Measurements from ENCODE around the gene CDK18.

CDK18 gene

DNA sequence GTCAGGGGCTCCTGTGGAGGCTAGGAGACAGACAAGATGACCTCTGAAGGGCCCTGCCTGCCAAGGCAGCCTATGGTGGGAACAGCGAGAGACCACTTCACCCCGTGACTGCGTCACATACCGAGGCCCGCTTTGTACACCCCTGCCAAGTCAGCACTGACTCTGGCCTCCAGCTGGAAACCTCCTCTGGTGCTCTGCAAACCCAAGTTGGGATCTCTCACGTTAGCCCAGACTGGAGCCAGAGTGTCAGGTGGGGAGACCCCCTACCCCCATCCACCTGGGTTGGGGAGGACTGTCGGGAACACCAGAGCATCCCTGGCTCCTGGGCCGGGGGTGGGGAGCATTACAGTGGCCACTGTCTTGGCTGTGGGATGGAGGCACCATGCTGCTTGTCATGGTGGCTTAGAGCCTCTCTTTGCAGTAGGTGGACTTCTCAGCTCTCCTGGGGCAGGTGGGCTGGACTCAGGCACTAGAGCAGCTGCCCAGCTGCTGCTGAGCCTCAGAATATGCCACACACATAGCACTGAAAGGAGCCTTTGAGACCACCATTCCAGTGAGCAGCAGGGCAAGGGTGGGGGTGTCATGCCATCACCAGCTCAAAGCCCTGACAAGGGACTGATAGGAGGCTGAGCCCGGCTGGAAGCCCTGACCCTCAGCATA lies 77.0 kb downstream of the CDK18 start:
- H3K9ac ChIP-seq (ENCODE audit: low read length): no peak overlapping the region
- H3K9me3 ChIP-seq (ENCODE audit: insufficient read depth, low read length): no peaks in the 10 kb centered on the region
- no peak overlapping the region for H3K4me2 ChIP-seq (ENCODE audit: low read length)
- H3K27me3 ChIP-seq (ENCODE audit: low read depth, low read length): peaks cover 45% of the 10 kb centered on the region
- no peaks in the 10 kb centered on the region for H4K20me1 ChIP-seq (ENCODE audit: insufficient read depth, low read length)
- H3K4me3 ChIP-seq (ENCODE audit: low read length): no peak overlapping the region
- H3K27ac ChIP-seq (ENCODE audit: low read length): no peak overlapping the region
- no peak overlapping the region for H2AFZ ChIP-seq (ENCODE audit: low read depth, low read length)
- TF ChIP-seq CTCF (IDR thresholded peaks at IDR 0.05; ENCODE audit: low read depth, low read length) (no peak), EZH2phosphoT487 (IDR thresholded peaks at IDR 0.05; ENCODE audit: low read depth) (no peak)
- no peaks in the 10 kb centered on the region for H3K4me1 ChIP-seq (ENCODE audit: low read length)
- H3K79me2 ChIP-seq (ENCODE audit: low read length): no peaks in the 10 kb centered on the region
- no peaks in the 10 kb centered on the region for H3K36me3 ChIP-seq (replicated peaks; ENCODE audit: low read depth, low read length)

- H3K4me2 ChIP-seq (ENCODE audit: low read length): no peak overlapping the region
- TF ChIP-seq EZH2phosphoT487 (IDR thresholded peaks at IDR 0.05; ENCODE audit: low read depth) (no peak), CTCF (IDR thresholded peaks at IDR 0.05; ENCODE audit: low read depth, low read length) (no peak)
Measured at GRCh38 chr1:205582046-205582445, 77.6 kb downstream of the CDK18 start.

More at GRCh38 chr1:205582046-205582445, 77.6 kb downstream of the CDK18 start:
- H3K27me3 ChIP-seq (ENCODE audit: low read depth, low read length): peaks cover 44% of the 10 kb centered on the region
- H3K4me1 ChIP-seq (ENCODE audit: low read length): no peaks in the 10 kb centered on the region
- H3K4me3 ChIP-seq (ENCODE audit: low read length): no peak overlapping the region
- no peaks in the 10 kb centered on the region for H3K36me3 ChIP-seq (replicated peaks; ENCODE audit: low read depth, low read length)
- no peak overlapping the region for H3K9ac ChIP-seq (ENCODE audit: low read length)
- H4K20me1 ChIP-seq (ENCODE audit: insufficient read depth, low read length): no peaks in the 10 kb centered on the region
- H3K79me2 ChIP-seq (ENCODE audit: low read length): no peaks in the 10 kb centered on the region
- no peak overlapping the region for H2AFZ ChIP-seq (ENCODE audit: low read depth, low read length)
- no peaks in the 10 kb centered on the region for H3K9me3 ChIP-seq (ENCODE audit: insufficient read depth, low read length)
- no peak overlapping the region for H3K27ac ChIP-seq (ENCODE audit: low read length)

Data from OCI-LY3 (cell line).